Measurements from ENCODE around the gene C15orf39. TPM values are rescaled to one million over a fixed set of nuclear protein-coding genes. Genes with fewer than 3 reads are reported as not detected.

The C15orf39 gene
- total and polyA plus RNA-seq, 9 of the 15 experiments (the other 6 are each of a cell fraction or from before 2014, with no cell fraction given): 0.31 to 29.8 (median 4.4) TPM

GRCh38 chr15:75198560-75199356, 2.9 kb upstream of the C15orf39 start (continued):
- TF ChIP-seq MAZ (CRISPR knock-in tag; conservative IDR thresholded peaks at IDR 0.05 in 1 of 2, IDR thresholded peaks at IDR 0.05 in 1 of 2) (peak in 1 of 2 experiments; percentile 24; a peak in 1 of 4 replicates), CREB3 (tag; conservative IDR thresholded peaks at IDR 0.05; ENCODE audit: low read depth) (0 out of 2 replicates have a peak, but pooled peaks have one; percentile 30), PKNOX1 (IDR thresholded peaks at IDR 0.05) (peak; percentile 96), TAF15 (IDR thresholded peaks at IDR 0.05; ENCODE audit: low read depth, low read length) (no peak), HNRNPUL1 (IDR thresholded peaks at IDR 0.05; ENCODE audit: low read length) (no peak), RFX7 (CRISPR knock-in tag; IDR thresholded peaks at IDR 0.05) (no peak), E2F6 (IDR thresholded peaks at IDR 0.05; ENCODE audit: borderline replicate concordance in 1 of 2, extremely low read depth in 1 of 2, insufficient read depth in 1 of 2, insufficient read length in 1 of 2, low read depth in 1 of 2, low read length in 1 of 2, poor library complexity in 1 of 2, severe bottlenecking in 1 of 2) (peak; percentile 57 to 66), ARID2 (IDR thresholded peaks at IDR 0.05) (no peak), MTA3 (IDR thresholded peaks at IDR 0.05; ENCODE audit: borderline replicate concordance) (peak; percentile 94; the same call in 1 of the 2 replicates), ZKSCAN3 (CRISPR knock-in tag; IDR thresholded peaks at IDR 0.05) (peak; percentile 18; the same call in 1 of the 2 replicates), FOS (IDR thresholded peaks at IDR 0.05; ENCODE audit: extremely low read depth, insufficient read length) (peak; percentile 65), NR1H2 (CRISPR knock-in tag; IDR thresholded peaks at IDR 0.05) (no peak), TBP (optimal IDR thresholded peaks at IDR 0.05; ENCODE audit: low read depth, low read length) (peak; percentile 36), TAF7 (tag; IDR thresholded peaks at IDR 0.05) (0 out of 2 replicates have a peak, but pooled peaks have one; percentile 46), BRCA1 (IDR thresholded peaks at IDR 0.05) (no peak), BRCA1 (CRISPR knock-in tag; IDR thresholded peaks at IDR 0.05) (no peak), ZNF124 (CRISPR knock-in tag; IDR thresholded peaks at IDR 0.05) (no peak), TFAP4 (CRISPR knock-in tag; IDR thresholded peaks at IDR 0.05; ENCODE audit: borderline replicate concordance) (peak; percentile 45), CTBP1 (IDR thresholded peaks at IDR 0.05; ENCODE audit: borderline replicate concordance) (0 out of 2 replicates have a peak, but pooled peaks have one; percentile 18)
